IPS-NIHi7 (cell line): ENCODE results near the gene TRIAP1.

Source experiments
- DNase-seq: peaks from one replicate; pipeline ENCODE4 v3.0.0; 2012; ENCODE audit warnings: mixed read lengths; ENCODE audit errors: extremely low spot score

The TRIAP1 gene

GRCh38 chr12:120429368-120429767, 16.8 kb downstream of the TRIAP1 start:
- DNase-seq = no peak

GRCh38 chr12:120428597-120429229, 17.5 kb downstream of the TRIAP1 start:
- DNase-seq = no peak

GRCh38 chr12:120425797-120426196, 20.4 kb downstream of the TRIAP1 start:
- no peak for DNase-seq

DNA sequence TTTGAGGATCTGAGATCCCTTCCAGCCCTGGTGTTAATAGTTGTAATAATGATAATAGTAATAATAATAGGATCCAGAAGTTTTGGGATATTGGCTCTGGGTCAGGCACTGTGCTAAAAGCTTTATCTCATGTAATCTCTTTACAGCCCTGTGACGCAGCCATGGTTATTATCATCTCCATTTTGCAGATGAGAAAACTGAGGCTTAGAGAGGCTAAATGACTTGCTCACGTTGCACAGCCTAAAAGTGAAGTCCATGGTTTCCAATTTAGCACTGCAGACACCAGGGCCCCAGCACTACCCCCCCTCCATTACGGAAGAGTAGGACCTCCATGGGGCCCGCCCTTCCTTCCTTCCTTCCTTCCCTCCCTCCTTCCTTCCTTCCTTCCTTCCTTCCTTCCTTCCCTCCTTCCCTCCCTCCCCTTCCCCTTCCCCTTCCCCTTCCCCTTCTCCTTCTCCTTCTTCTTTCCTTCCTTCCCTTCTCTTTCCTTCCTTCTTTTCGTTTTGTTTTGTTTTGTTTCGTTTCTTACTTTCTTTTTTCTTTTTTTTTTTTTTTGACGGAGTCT, 23.2 kb downstream of the TRIAP1 start:
- DNase-seq = no peak

DNA sequence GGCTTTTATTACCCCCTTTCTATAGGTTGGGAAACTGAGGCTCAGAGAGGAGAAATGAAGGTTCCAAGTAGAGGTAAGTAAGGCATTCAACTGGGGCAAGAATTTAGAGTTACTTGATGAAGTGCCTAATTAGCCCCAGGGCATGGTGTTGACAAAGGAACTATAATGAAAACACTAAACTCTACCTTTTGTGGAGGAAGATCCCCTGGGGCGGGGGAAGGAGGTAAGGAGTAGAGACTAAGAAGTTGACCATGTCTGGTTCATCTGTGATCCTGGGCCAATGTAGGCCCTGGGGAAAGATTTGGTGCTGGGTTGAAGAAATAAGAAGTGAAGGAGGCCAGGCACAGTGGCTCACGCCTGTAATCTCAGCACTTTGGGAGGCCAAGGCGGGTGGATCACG, 24.5 kb downstream of the TRIAP1 start:
- DNase-seq = peak; percentile 26

- no peak for DNase-seq
Measured at GRCh38 chr12:120417917-120418580, 28.1 kb downstream of the TRIAP1 start.

DNA sequence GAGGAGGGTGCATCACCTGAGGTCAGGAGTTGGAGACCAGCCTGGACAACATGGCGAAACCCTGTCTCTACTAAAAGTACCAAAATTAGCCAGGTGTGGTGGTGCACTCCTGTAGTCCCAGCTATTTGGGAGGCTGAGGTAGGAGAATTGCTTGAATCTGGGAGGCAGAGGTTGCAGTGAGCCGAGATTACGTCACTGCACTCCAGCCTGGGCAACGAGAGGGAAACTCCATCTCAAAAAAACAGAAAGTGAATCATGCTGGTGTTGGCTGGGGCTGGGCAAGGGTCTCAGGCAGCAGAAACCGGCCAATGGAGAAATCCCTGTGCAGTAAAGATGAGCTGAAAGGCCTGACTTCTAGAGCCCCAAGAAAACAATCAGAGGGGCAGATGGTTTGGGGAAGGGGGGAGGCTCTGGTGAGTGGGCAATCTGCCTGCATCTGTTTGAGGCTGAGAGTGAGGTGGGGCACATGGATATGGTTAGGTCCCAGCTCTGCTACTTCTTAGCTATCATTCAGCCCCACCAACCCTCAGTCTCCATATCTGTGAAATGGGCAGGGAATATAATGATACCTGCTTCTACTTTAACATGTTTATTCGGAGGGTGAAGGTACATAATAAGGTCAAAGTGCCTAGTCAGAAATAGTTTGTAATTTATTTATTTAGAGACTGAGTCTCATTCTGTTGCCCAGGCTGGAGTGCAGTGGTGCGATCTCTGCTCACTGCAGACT, 29.5 kb downstream of the TRIAP1 start:
- no peak for DNase-seq

GRCh38 chr12:120413901-120414695, 32.1 kb downstream of the TRIAP1 start:
- peak; percentile 88 for DNase-seq

GRCh38 chr12:120412421-120412820, 33.8 kb downstream of the TRIAP1 start:
- DNase-seq = no peak

DNA sequence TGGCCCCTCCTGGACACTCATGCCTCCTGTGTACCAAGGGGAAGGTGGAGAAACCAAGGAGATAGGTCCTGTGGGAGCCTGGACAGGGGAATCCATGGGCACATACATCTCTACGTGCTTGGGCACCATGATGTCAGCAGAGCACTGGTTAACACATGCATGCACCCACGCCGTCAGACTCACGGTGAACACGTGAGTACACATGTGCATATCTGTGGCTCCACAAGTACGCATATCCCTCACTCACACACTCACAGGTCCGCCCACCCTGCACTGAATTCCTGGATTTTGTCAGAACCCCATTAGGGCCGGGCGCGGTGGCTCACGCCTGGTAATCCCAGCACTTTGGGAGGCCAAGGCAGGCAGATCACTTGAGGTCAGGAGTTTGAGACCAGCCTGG, 37.4 kb downstream of the TRIAP1 start:
- DNase-seq = no peak

DNA sequence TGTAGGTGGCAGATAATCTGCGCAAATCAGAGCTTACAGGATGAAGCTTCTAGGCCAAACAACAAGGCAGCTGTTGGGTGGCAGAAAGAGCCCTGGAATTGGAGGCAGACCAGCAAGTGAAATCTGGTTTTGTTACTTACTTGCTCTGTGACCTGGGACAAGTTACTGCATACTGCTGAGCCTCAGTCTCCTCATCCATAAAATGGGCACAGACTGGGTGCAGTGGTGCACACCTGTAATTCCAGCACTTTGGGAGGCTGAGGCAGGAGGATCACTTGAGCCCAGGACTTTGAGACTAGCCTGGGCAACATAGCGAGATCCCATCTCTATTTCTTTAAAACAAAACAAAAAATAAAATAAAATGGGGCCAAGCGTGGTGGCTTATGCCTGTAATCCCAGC, 39.6 kb downstream of the TRIAP1 start:
- DNase-seq = no peak

DNA sequence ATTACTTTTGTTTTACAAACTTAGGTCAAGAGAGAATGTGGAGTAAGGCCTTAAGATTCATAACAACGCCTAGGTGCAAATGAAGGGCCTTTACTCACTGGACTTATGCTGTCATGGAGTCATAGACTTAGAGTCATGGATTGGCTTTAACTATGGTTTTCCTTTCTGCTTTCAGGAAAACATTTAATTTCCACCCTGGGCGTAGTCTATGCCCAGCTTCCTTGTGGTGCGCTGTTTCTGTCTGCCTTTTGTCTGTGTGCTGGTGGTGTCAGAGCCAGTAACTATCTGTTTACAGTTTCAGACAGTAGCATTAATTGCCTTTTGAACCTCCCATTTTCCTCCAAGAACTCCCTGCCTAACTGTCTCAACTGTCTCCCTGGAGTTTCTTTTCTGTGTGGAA, 40.1 kb downstream of the TRIAP1 start:
- DNase-seq = no peak

- DNase-seq = peak; percentile 20
Measured at GRCh38 chr12:120404271-120404670, 41.9 kb downstream of the TRIAP1 start.

DNA sequence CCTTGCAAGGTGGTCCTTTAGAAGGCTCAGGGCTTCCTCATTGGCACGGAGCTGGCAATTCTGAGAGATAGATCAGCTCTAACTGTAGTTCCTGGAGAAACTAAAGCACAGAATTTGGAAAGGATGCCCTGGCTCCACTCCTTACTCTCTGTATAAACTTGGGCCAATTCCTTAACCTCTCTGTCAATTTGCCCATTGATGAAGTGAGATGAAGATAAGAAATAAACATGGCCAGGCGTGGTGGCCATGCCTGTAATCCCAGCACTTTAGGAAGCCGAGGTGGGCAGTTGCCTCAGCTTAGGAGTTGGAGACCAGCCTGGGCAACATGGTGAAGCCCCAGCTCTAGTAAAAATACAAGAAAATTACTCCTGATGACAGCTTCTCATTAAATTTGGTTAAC, 42.3 kb downstream of the TRIAP1 start:
- no peak for DNase-seq

- DNase-seq = peak; percentile 68
Measured at GRCh38 chr12:120402217-120402616, 44.0 kb downstream of the TRIAP1 start.

- no peak for DNase-seq
Measured at GRCh38 chr12:120399531-120399930, 46.7 kb downstream of the TRIAP1 start.

GRCh38 chr12:120397824-120398540, 48.2 kb downstream of the TRIAP1 start:
- DNase-seq = no peak

DNA sequence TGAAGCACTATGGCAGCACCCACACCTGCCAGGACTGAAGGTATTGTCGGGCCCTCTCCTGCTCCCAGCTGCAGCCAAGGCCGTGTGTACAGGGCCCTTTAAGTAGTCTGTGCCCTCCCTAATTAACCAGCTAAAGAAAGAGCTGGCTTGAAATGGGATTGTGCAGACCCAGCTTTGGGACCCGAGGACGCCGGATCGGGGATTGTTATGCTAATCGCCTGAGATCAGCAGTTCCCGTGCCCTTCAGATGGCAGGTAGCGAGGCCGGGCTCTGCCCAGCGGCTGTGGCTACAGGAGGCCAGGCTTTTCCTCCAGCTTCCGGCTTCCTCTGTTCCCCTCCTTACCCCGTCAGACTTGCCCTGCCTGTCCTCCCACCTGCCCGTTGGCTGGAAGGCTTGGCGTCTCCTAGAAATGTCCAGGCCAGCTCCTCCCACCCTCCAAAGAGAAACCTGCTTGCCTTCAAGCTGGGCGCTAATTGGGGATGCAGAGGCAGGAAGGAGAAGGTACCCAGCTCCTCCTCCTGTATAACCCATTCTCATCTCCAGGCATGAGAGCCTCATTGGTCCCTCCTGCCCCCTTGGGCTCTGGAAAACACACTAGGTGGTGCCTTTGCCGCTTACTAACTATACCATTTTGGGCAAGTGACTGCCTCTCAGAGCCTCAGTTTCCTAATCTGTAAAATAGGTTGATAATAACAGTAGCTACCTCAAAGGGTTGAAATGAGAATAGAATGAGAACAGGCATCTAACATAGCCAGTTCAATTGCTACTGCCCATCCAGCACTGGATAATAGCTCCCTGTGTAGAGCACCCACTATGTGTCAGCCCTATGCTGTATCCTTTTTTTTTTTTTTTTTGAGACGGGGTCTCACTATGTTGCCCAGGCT, 51.5 kb downstream of the TRIAP1 start:
- peak; percentile 76 for DNase-seq
